ENCODE measurements around the gene PLEKHD1. TPM values are rescaled to one million over a fixed set of nuclear protein-coding genes. Genes with fewer than 3 reads are reported as not detected.
"Not testable (repeated sequence)": the region's sequence is repeated elsewhere in the genome, so short reads cannot be mapped to it uniquely, and the experiment has no call there.

PLEKHD1 gene
- total RNA-seq, 1 donor from 2014 or later = 0.14 TPM

GRCh38 chr14:69495341-69495921 lies 10.9 kb downstream of the PLEKHD1 start:
- peaks cover 14% of the 10 kb centered on the region for H3K27me3 Mint-ChIP-seq (ENCODE audit: low read depth)
- DNase-seq (ENCODE audit: low read depth, low spot score) = no peak
- no peak overlapping the region for H3K4me3 Mint-ChIP-seq
- TF ChIP-seq CTCF (conservative IDR thresholded peaks at IDR 0.05) = no peak
- no peaks in the 10 kb centered on the region for H3K4me1 Mint-ChIP-seq
- H3K27ac Mint-ChIP-seq (ENCODE audit: unreplicated experiment) = no peak overlapping the region
- no peaks in the 10 kb centered on the region for H3K9me3 Mint-ChIP-seq
- no peaks in the 10 kb centered on the region for H3K36me3 Mint-ChIP-seq (ENCODE audit: low read depth)

GRCh38 chr14:69497866-69498265 lies 13.3 kb downstream of the PLEKHD1 start:
- H3K4me3 Mint-ChIP-seq; H3K27ac Mint-ChIP-seq (ENCODE audit: unreplicated experiment); H3K9me3 Mint-ChIP-seq; H3K4me1 Mint-ChIP-seq; H3K36me3 Mint-ChIP-seq (ENCODE audit: low read depth); DNase-seq (ENCODE audit: low read depth, low spot score): not testable (repeated sequence)
- peaks cover 13% of the 10 kb centered on the region for H3K27me3 Mint-ChIP-seq (ENCODE audit: low read depth)

- not testable (repeated sequence) for H3K4me1 Mint-ChIP-seq; H3K36me3 Mint-ChIP-seq (ENCODE audit: low read depth); H3K9me3 Mint-ChIP-seq; H3K27ac Mint-ChIP-seq (ENCODE audit: unreplicated experiment); DNase-seq (ENCODE audit: low read depth, low spot score); H3K4me3 Mint-ChIP-seq
- peaks cover 11% of the 10 kb centered on the region for H3K27me3 Mint-ChIP-seq (ENCODE audit: low read depth)
Observed at GRCh38 chr14:69498286-69498685, 13.8 kb downstream of the PLEKHD1 start.

GRCh38 chr14:69499436-69499835 lies 14.9 kb downstream of the PLEKHD1 start:
- H3K27ac Mint-ChIP-seq (ENCODE audit: unreplicated experiment) = no peak overlapping the region
- no peak overlapping the region for H3K4me3 Mint-ChIP-seq
- no peaks in the 10 kb centered on the region for H3K4me1 Mint-ChIP-seq
- TF ChIP-seq CTCF (conservative IDR thresholded peaks at IDR 0.05) = no peak
- H3K27me3 Mint-ChIP-seq (ENCODE audit: low read depth) = peaks cover 7% of the 10 kb centered on the region
- no peaks in the 10 kb centered on the region for H3K9me3 Mint-ChIP-seq
- DNase-seq (ENCODE audit: low read depth, low spot score) = no peak
- H3K36me3 Mint-ChIP-seq (ENCODE audit: low read depth) = no peaks in the 10 kb centered on the region

- TF ChIP-seq CTCF (conservative IDR thresholded peaks at IDR 0.05) = no peak
- Mint-ChIP-seq H3K4me3 (no peak overlapping the region), H3K27me3 (ENCODE audit: low read depth) (peaks cover 7% of the 10 kb centered on the region), H3K9me3 (no peaks in the 10 kb centered on the region), H3K36me3 (ENCODE audit: low read depth) (no peaks in the 10 kb centered on the region), H3K4me1 (no peaks in the 10 kb centered on the region), H3K27ac (ENCODE audit: unreplicated experiment) (no peak overlapping the region)
- DNase-seq (ENCODE audit: low read depth, low spot score) = no peak
Observed at GRCh38 chr14:69500096-69500495, 15.6 kb downstream of the PLEKHD1 start.

- peaks cover 6% of the 10 kb centered on the region for H3K27me3 Mint-ChIP-seq (ENCODE audit: low read depth)
Observed at GRCh38 chr14:69500736-69501135, 16.2 kb downstream of the PLEKHD1 start.

More at GRCh38 chr14:69500736-69501135, 16.2 kb downstream of the PLEKHD1 start:
- Mint-ChIP-seq H3K27ac (ENCODE audit: unreplicated experiment) (no peak overlapping the region), H3K36me3 (ENCODE audit: low read depth) (no peaks in the 10 kb centered on the region), H3K4me3 (no peak overlapping the region), H3K9me3 (no peaks in the 10 kb centered on the region), H3K4me1 (no peaks in the 10 kb centered on the region)
- no peak for DNase-seq (ENCODE audit: low read depth, low spot score)
- TF ChIP-seq CTCF (conservative IDR thresholded peaks at IDR 0.05) = no peak
